Large intestine (tissue), 3 donors: ENCODE data around the gene TNNC1. TPM values are rescaled to one million over a fixed set of nuclear protein-coding genes. Genes with fewer than 3 reads are reported as not detected.
A peak's percentile ranks its signal among the peaks of the same experiment; 100 is the strongest.

Experiments used
- DNase-seq, 2 donors: peaks; one replicate each; pipeline versions ENCODE4 v3.0.0 to v3.0.0-alpha.2; 2013
- H3K27ac ChIP-seq: one replicate; pipeline ENCODE4 v1.5.1; 2013; ENCODE audit warnings: low read length
- H3K27me3 ChIP-seq: 2 replicates; pipeline ENCODE4 v1.6.1; 2013; ENCODE audit warnings: low read length; ENCODE audit not compliant: control insufficient read depth, insufficient read depth
- H3K36me3 ChIP-seq: 2 replicates; pipeline ENCODE4 v1.6.1; 2013; ENCODE audit warnings: low read length; ENCODE audit not compliant: control insufficient read depth, insufficient read depth
- H3K4me1 ChIP-seq: one replicate; pipeline ENCODE4 v1.6.1; 2013; ENCODE audit warnings: low read length; ENCODE audit not compliant: control insufficient read depth, insufficient read depth
- H3K4me3 ChIP-seq: one replicate; pipeline ENCODE4 v1.5.1; 2013; ENCODE audit warnings: low read length
- H3K9me3 ChIP-seq: one replicate; pipeline ENCODE4 v1.6.1; 2013; ENCODE audit warnings: mild to moderate bottlenecking, low read depth, low read length, moderate library complexity; ENCODE audit not compliant: control insufficient read depth
- WGBS: methylation state at CpG from one replicate; pipeline ENCODE4 v1.1.5; 2013; ENCODE audit warnings: low lambda C conversion rate; ENCODE audit not compliant: insufficient coverage; 5-methylcytosine and 5-hydroxymethylcytosine counted together
- polyA plus RNA-seq: library from polyadenylated mRNA; unstranded; fragments of 120-200 nt; gene quantifications from one replicate; pipeline ENCODE4 v1.2.1, GENCODE V29; 2013

TNNC1 gene
- polyA plus RNA-seq, 1 donor: 1.8 TPM

DNA sequence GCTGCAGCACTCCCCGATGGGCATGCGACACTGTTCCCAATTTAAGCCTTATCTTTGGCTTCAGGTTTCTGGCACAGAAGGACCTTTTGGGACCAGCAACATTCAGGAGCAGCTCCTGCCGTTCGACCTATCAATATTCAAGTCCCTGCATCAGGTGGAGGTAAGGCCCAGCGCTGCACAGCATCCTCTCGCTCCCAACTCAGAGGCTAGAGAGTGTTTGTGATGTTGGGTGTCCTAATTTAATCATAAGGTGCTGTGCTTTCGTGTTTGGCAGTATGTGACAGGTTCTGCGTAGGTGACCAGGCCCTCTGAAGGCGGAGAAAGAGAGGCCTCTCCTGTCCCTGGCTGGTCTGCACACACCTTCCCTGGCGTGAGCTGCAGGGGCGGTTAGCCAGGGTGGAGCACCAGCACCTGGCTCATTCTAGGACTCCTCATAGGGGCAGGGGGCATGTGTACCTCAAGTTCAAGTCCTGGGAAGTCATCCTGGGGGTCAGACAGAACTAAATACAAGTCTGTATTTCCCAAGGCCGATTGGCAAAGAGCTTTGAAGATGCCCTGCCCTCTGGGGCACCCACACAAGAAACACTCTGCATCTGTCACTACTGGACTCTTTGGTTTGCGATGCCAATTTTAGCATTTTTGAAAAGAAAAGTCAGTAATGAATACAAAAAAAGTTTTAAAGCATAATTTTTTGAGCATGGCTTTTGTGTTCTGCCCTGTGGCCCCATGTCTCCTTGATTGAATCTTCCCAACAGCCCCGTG, 18.6 kb upstream of the TNNC1 start:
- Histone ChIP-seq H3K27ac (no peak overlapping the region), H3K4me1 (no peaks in the 10 kb centered on the region), H3K36me3 (peaks cover 78% of the 10 kb centered on the region), H3K9me3 (no peaks in the 10 kb centered on the region), H3K27me3 (no peaks in the 10 kb centered on the region), H3K4me3 (no peak overlapping the region)
- no peak for DNase-seq
- WGBS: 83% methylated on average over 1 of the region's 14 CpGs

- Histone ChIP-seq H3K4me3 (no peak overlapping the region), H3K27ac (no peak overlapping the region), H3K27me3 (no peaks in the 10 kb centered on the region), H3K4me1 (peaks cover 2% of the 10 kb centered on the region), H3K9me3 (no peaks in the 10 kb centered on the region), H3K36me3 (peaks cover 74% of the 10 kb centered on the region)
- WGBS: no CpG with 5 or more reads among the region's 26 CpGs
- DNase-seq: no peak
Observed at GRCh38 chr3:52471371-52472238, 17.8 kb upstream of the TNNC1 start.

DNA sequence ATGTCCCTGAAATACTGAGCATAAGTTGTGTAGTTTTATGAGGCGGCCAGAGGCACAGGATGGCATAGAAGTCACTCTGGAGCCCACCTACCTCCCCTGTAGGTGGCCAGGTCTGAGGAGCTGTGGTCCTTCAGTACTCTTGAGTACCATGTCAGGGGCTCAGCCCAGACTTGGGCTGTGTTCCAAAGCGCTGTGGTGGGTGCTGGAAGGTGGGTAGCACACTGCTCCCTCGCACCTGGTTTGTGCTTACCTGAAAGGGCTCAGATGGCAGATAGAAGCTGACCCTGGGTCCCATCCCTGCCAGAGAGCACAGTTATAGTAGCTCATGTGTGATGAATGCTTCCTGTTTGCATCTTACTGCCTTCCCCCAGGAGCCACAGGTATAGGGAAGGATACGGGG, 17.1 kb upstream of the TNNC1 start:
- no peak overlapping the region for H3K4me3 ChIP-seq
- WGBS: no CpG with 5 or more reads among the region's 4 CpGs
- H3K27ac ChIP-seq: no peak overlapping the region
- no peaks in the 10 kb centered on the region for H3K27me3 ChIP-seq
- no peak for DNase-seq
- H3K4me1 ChIP-seq: peaks cover 4% of the 10 kb centered on the region
- H3K9me3 ChIP-seq: no peaks in the 10 kb centered on the region
- H3K36me3 ChIP-seq: peaks cover 70% of the 10 kb centered on the region

GRCh38 chr3:52469001-52469400, 15.2 kb upstream of the TNNC1 start:
- no peaks in the 10 kb centered on the region for H3K9me3 ChIP-seq
- H3K27ac ChIP-seq: no peak overlapping the region
- DNase-seq: no peak
- no peaks in the 10 kb centered on the region for H3K27me3 ChIP-seq
- 100% methylated on average over 1 of the region's 5 CpGs for WGBS
- H3K4me3 ChIP-seq: no peak overlapping the region
- peaks cover 68% of the 10 kb centered on the region for H3K36me3 ChIP-seq
- H3K4me1 ChIP-seq: peaks cover 4% of the 10 kb centered on the region

DNA sequence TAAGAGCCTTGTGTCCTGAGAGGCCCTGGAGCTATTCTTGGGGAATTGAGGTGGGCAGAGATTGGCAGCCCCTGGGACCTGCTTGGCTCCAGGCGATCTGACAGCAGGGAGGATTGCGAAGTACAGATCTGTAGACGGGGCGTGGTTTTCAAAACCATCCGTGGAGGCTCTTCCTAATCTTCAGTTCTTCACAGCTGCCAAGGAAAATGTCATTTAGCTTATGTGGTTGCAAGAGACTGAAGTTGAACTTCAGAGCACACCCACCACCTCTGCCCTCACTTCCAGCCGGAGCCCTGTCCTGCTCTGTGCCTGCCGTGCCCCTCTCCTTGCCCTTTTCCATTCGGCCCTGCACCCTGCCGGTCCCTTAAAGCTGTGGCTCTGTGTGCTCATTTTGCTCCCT, 14.5 kb upstream of the TNNC1 start:
- Histone ChIP-seq H3K4me1 (peaks cover 4% of the 10 kb centered on the region), H3K36me3 (peaks cover 65% of the 10 kb centered on the region), H3K4me3 (no peak overlapping the region), H3K9me3 (no peaks in the 10 kb centered on the region), H3K27me3 (no peaks in the 10 kb centered on the region), H3K27ac (no peak overlapping the region)
- WGBS: no CpG with 5 or more reads among the region's 9 CpGs
- DNase-seq: no peak

- Histone ChIP-seq H3K4me3 (no peak overlapping the region), H3K27ac (no peak overlapping the region), H3K4me1 (peaks cover 4% of the 10 kb centered on the region), H3K9me3 (no peaks in the 10 kb centered on the region), H3K27me3 (no peaks in the 10 kb centered on the region), H3K36me3 (peaks cover 64% of the 10 kb centered on the region)
- DNase-seq: no peak
- 100% methylated on average over 2 of the region's 5 CpGs for WGBS
Observed at GRCh38 chr3:52463416-52463815, 9.6 kb upstream of the TNNC1 start.

- H3K36me3 ChIP-seq: peaks cover 63% of the 10 kb centered on the region
- H3K9me3 ChIP-seq: no peaks in the 10 kb centered on the region
- no peaks in the 10 kb centered on the region for H3K27me3 ChIP-seq
- no CpG with 5 or more reads among the region's 6 CpGs for WGBS
- H3K27ac ChIP-seq: no peak overlapping the region
- DNase-seq: no peak
- peaks cover 4% of the 10 kb centered on the region for H3K4me1 ChIP-seq
- no peak overlapping the region for H3K4me3 ChIP-seq
Observed at GRCh38 chr3:52461874-52462273, 8.0 kb upstream of the TNNC1 start.

GRCh38 chr3:52458770-52459545, 5.1 kb upstream of the TNNC1 start:
- Histone ChIP-seq H3K27me3 (no peaks in the 10 kb centered on the region), H3K36me3 (peaks cover 44% of the 10 kb centered on the region), H3K9me3 (no peaks in the 10 kb centered on the region), H3K27ac (no peak overlapping the region), H3K4me1 (peaks cover 12% of the 10 kb centered on the region), H3K4me3 (no peak overlapping the region)
- no CpG with 5 or more reads among the region's 14 CpGs for WGBS
- no peak for DNase-seq

DNA sequence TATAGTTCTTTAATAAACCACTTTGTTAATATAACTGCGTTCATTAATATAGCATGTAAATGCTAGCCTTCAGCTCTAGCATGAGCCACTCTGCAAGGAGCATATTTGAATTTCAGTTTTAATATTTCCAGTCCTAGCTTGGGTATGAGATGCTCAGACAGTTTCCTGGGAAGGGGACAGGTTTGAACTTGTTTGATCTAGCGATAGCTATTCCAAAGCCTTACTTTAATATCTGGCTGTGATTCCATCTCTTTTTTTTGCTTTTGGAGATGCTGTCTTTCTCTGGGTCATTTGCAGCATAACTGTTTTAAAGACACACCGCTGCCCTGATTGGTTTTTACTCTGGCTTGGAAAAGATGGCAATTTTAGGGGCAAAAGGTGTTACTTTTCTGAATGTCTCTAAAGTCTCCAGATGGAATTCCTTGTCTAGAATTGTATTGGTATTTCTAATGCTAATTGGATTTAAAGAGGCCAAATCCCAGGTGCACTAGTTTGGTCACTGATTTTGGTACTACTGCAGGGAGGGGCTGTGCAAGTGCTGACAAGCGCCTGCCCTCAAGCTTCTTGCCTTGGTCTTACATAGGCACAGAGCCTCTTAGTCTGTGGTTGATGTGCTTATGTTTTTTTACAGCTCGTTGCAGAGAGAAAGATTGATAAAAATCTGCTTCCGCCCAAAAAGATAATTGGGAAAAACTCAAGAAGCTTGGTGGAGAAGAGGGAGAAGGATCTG, 4.4 kb upstream of the TNNC1 start:
- peaks cover 42% of the 10 kb centered on the region for H3K36me3 ChIP-seq
- no peak overlapping the region for H3K27ac ChIP-seq
- no peak overlapping the region for H3K4me3 ChIP-seq
- no peaks in the 10 kb centered on the region for H3K27me3 ChIP-seq
- peaks cover 17% of the 10 kb centered on the region for H3K4me1 ChIP-seq
- no peaks in the 10 kb centered on the region for H3K9me3 ChIP-seq
- 94% methylated on average over 2 of the region's 6 CpGs for WGBS
- no peak for DNase-seq

GRCh38 chr3:52456800-52457183, 3.0 kb upstream of the TNNC1 start:
- no peak for DNase-seq
- peak overlapping the region; percentile 98 for H3K4me3 ChIP-seq
- H3K9me3 ChIP-seq: no peaks in the 10 kb centered on the region
- peaks cover 22% of the 10 kb centered on the region for H3K4me1 ChIP-seq
- peaks cover 33% of the 10 kb centered on the region for H3K36me3 ChIP-seq
- H3K27ac ChIP-seq: no peak overlapping the region
- H3K27me3 ChIP-seq: no peaks in the 10 kb centered on the region
- no CpG with 5 or more reads among the region's 5 CpGs for WGBS
